Lung microvascular endothelial cell (primary cell): ENCODE measurements around the gene C5. TPM values are rescaled to one million over a fixed set of nuclear protein-coding genes. Genes with fewer than 3 reads are reported as not detected.
"Not testable (repeated sequence)": the region's sequence is repeated elsewhere in the genome, so short reads cannot be mapped to it uniquely, and the experiment has no call there.

Source experiments
- DNase-seq, 2 donors: peaks; one replicate each; pipeline versions ENCODE4 v3.0.0 to v3.0.0-alpha.2; 2010; ENCODE audit warnings: low read depth in 2 of 2
- total RNA-seq: library from RNA; depleted of rRNA; stranded (reverse); fragments of >200 nt; gene quantifications from 2 replicates; pipeline ENCODE4 v1.2.1, GENCODE V29; 2014

C5 gene
- total RNA-seq, 1 donor from 2014 or later = 0.60 TPM

- no peak for DNase-seq
Measured at GRCh38 chr9:120980951-120981350, 69.1 kb downstream of the C5 start.

- no peak for DNase-seq
Measured at GRCh38 chr9:120979797-120980196, 70.3 kb downstream of the C5 start.

DNA sequence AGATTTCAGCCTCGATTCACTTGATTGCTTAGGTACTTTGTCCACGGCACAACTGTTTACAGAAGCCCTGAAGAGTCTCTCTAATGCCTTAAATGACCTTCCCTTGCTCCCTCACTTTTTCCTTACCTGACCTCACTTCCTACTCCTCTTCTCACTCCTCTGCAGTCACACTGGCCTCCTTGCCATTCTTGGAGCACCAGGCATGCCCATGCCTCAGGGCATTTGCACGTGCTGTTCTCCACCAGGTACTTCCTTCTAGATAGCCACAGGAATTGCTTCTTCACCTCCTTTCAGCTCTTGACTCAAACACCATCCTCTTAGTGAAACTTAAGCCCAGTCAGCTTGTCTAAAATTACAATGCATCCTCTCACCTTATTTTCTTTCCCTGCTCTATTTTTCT lies 71.1 kb downstream of the C5 start:
- no peak for DNase-seq

DNA sequence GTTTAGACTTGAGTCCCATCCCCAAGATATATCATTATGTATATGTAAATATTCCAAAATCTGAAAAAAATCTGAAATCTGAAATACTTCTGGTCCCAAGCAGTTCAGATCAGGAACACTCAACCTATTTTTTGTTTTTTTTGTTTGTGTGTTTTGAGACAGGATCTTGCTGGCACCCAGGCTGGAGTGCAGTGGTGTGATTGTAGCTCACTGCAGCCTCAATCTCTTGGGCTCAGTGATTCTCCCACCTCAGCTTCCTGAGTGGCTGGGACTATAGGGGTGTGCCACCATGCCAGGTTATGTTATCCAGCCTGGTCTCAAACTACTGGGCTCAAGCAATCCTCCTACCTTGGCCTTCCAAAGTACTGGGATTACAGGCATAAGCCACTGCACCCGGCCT lies 72.8 kb downstream of the C5 start:
- no peak for DNase-seq

DNA sequence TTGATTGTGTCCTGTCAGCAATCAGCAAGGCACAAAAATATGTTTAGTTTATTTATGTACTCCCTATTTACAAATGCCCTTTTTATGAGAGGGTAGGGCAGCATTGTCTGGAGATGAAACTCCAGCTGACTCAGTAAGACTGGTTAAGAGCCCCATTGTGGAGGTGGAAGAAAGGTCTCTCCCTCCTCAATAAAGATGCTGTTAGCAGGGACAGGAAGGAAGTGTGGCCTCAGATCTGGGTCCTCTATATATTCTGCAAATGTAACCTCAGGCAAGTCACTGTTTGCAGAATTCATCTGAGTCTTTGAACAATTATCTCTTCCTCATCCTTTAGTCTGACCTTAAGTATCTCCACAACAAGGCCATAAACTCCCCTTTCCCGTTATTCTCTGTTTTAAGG lies 75.2 kb downstream of the C5 start:
- no peak for DNase-seq

- DNase-seq = no peak
Measured at GRCh38 chr9:120974181-120974580, 75.9 kb downstream of the C5 start.

- DNase-seq = no peak
Measured at GRCh38 chr9:120971938-120972337, 78.1 kb downstream of the C5 start.

DNA sequence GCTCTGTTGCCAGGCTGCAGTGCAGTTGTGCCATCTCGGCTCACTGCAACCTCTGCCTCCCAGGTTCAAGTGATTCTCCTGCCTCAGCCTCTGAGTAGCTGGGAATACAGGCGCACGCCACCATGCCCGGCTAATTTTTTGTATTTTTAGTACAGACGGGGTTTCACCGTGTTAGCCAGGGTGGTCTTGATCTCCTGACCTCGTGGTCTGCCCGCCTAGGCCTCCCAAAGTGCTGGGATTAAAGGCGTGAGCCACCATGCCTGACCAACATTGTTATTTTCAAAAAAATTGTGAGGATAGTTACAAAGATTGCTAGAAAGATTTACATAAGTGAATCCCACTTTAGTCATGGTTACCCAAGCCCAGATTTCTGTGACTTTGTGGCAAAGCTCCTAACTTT lies 78.6 kb downstream of the C5 start:
- DNase-seq = not testable (repeated sequence)

- no peak for DNase-seq
Measured at GRCh38 chr9:120970244-120970643, 79.8 kb downstream of the C5 start.

- no peak for DNase-seq
Measured at GRCh38 chr9:120966013-120966369, 84.1 kb downstream of the C5 start.

- no peak for DNase-seq
Measured at GRCh38 chr9:120965344-120966012, 84.6 kb downstream of the C5 start.

- no peak for DNase-seq
Measured at GRCh38 chr9:120961936-120962335, 88.1 kb downstream of the C5 start.

GRCh38 chr9:120960001-120960400 lies 90.1 kb downstream of the C5 start:
- no peak for DNase-seq

- DNase-seq = no peak
Measured at GRCh38 chr9:120956862-120957261, 93.2 kb downstream of the C5 start.

GRCh38 chr9:120951960-120952618 lies 98.0 kb downstream of the C5 start:
- DNase-seq = peak in 1 of 2 donors; percentile 15

DNA sequence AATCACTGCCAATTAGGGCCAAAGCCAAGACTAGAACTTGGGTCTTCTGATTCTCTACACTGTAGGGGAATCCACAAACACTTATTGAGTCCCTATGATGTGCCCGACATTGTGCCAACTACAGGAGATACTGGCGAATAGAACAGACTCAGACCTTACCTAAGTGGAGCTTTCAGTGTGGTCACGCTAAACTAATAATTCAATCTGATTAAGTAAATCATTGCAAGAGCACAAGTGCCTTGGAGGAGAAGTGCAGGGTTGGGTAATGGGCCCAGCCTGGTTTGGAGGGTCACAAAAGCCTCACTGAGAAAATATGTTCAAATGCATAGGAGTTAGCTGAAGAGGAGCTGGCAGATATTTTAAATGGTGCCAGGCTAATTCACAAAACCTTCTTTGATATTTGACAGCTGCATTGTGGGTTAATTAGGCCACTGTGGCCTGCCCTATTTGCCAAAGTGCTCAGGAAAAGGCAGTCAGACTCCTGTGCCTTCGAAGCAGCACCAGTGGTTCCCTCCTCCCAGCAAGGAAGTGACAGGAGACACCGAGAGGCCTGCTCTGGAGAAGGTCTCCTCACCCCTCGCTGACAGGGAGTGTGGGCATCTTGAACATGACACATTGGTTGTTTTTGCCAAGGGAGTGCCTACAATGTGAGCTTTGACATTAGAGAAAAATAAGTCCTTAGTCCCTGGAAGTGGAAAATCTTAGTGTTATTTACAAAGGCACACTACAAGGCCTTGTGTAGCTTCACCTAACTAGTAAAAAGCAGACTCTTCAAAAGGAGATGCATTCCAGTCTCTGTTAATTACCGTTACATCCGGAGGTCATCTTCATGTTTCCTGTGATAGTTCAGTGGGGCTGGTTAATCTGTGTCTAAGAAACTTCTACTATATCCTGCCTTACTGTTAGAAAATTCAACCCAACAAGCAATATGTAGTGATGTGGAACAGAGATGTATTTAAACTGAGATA lies 99.4 kb downstream of the C5 start:
- peak; percentile 32 to 71 for DNase-seq

GRCh38 chr9:120949290-120949689 lies 100.8 kb downstream of the C5 start:
- no peak for DNase-seq

DNA sequence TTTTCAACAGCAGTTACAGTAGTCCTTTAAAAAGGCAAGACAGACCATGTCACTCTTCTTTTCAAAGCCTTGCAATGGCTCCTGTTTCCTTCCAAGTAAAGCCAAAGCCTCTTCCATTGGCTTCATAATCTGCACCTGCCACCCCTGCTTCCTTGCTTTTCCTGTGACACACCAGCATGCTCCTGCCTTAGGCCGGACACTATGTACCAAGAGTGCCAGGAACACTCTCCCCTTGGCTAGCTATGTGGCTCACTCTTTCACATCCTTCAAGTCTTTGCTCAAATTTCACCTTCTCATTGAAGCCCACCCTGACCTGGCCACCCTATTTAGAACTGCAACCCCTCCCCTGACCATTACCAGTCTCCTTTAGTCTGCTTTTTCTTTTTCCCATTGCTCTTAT lies 101.3 kb downstream of the C5 start:
- DNase-seq = no peak

DNA sequence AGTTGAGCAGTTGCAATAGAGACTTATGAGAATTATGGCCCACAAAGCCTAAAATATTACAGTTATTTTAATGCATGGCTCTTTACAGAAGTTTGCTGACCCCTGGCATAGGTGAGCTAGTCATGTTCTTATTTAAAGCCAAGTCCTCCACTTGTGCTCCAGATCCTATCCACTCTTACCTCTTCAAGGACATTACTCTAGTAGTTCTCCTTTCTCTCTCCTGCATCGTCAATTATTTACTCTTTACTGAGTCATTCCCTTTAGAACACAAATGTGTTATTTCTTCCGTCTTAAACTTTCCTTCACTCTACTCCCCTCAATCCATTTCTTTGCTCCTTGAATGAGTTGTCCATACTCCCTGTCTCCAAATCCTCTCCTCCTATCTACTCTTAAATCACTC lies 102.9 kb downstream of the C5 start:
- no peak for DNase-seq

- peak in 1 of 2 donors; percentile 67 for DNase-seq
Measured at GRCh38 chr9:120946259-120946658, 103.8 kb downstream of the C5 start.

- DNase-seq = no peak
Measured at GRCh38 chr9:120944948-120945347, 105.1 kb downstream of the C5 start.

GRCh38 chr9:120944434-120944843 lies 105.6 kb downstream of the C5 start:
- DNase-seq = no peak
